Measurements from ENCODE around the gene SLC22A2.

DNA sequence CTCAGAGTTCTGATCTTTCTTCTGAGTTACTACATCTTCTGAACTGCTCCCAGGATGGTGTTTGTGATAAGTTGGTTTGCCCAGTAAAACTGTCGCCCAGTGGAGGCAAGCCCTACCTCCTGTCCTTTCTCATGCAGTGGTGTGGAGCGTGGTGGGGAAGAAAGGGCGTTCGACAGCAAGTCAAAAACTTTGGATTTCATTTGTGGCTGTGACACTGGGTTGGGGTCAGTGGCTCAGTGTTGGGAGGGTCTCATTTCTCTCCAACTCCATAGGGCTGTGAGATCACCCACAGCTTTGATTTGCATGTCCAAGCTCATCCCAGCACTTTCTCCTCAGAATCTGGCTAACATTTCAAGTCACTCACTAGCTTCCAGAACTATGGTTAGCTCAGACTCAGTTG is 17.5 kb upstream of the SLC22A2 start:
- no peak for TF ChIP-seq POLR2A (IDR thresholded peaks at IDR 0.05; ENCODE audit: low read depth, low read length)
- TF ChIP-seq POLR2AphosphoS5 (IDR thresholded peaks at IDR 0.05; ENCODE audit: low read depth, low read length): no peak
- no peak for TF ChIP-seq TAF1 (IDR thresholded peaks at IDR 0.05; ENCODE audit: borderline replicate concordance, low read depth, low read length)

Data from GM12892 (cell line).